HG02973 (cell line): Measurements from ENCODE around the gene SH3BP2.
"Not testable (repeated sequence)": the region's sequence is repeated elsewhere in the genome, so short reads cannot be mapped to it uniquely, and the experiment has no call there.

ENCODE experiments used
- ATAC-seq: cut with Tn5 transposase; IDR thresholded peaks from one replicate; pipeline ENCODE4 v1.9.1; 2021; ENCODE audit warnings: moderate library complexity; ENCODE audit not compliant: unreplicated experiment

The SH3BP2 gene

DNA sequence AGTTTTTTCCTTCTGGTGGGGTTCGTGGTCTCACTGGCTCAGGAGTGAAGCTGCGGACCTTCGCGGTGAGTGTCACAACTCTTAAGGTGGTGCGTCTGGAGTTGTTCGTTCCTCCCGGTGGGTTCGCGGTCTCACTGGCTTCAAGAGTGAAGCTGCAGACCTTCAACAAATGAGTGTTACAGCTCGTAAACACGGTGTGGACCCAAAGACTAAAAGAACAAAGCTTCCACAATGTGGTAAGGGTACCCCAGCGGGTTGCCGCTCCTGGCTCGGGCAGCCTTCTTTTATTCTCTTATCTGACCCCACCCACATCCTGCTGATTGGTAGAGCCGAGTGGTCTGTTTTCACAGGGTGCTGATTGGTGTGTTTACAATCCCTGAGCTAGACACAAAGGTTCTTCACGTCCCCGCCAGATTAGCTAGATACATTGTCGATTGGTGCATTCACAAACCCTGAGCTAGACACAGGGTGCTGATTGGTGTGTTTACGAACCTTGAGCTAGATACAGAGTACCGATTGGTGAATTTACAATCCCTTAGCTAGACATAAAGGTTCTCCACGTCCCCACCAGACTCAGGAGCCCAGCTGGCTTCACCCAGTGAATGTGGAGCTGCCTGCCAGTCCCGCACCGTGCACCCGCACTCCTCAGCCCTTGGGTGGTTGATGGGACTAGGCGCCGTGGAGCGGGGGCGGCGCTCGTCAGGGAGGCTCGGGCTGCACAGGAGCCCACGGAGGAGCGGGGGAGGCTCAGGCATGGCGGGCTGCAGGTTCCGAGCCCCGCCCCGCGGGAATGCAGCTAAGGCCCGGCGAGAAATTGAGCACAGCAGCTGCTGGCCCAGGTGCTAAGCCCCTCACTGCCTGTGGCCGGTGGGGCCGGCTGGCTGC lies 30.2 kb upstream of the SH3BP2 start:
- ATAC-seq, result not testable (repeated sequence)

DNA sequence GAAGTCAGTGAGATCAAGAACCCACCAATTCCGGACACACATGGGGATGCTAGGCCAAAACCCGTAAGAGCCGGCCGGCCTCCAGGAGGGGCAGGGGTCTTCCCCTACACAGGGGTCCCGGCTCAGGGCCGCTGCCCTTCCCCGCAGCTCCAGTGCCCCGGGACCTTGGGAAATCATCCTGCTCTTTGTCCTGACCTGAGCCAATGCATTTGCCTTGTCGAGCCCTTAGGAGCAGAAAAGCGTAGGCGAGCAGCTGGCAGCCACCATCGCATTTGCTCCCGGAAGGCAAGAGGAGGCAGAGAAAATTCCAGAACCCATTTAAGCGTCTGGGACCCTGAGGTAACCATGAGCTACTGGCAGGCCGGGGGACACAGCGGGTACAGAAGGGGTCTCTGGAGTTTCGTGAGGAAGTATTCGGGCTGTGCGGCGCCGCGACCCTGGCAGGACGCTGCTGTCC lies 29.3 kb upstream of the SH3BP2 start:
- ATAC-seq, result no peak

DNA sequence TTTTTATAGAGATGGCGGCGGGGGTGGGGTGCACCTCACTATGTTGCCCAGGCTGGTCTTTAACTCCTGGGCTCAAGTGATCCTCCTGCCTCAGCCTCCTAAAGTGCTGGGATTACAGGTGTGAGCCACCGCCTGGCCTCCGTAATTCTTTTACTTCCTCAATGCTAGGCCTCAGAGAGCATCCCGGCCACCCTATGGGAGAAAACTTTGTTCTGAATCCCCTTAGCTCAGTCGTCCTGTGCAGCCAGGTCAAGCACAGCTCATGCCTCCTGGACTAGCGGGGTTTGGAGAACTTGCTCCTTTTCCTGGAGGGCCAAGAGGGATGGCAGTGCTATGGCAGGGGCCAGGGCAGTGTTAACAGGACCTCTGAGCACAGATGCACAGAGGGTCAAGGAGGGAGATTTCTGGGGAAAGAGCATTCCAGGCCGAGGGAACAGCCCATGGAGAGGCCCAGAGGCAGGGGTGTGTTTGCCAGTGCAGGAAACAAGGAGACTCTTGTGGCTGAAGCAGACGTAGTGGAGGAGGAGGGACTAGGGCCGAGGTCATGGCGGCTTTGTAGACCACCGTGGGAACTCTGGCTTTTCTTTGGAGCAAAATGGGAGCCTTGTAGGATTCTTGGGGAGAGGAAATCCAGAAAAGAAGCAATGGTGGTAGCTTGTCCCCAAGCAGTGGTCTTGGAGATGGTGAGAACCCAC lies 26.9 kb upstream of the SH3BP2 start:
- ATAC-seq, result no peak

DNA sequence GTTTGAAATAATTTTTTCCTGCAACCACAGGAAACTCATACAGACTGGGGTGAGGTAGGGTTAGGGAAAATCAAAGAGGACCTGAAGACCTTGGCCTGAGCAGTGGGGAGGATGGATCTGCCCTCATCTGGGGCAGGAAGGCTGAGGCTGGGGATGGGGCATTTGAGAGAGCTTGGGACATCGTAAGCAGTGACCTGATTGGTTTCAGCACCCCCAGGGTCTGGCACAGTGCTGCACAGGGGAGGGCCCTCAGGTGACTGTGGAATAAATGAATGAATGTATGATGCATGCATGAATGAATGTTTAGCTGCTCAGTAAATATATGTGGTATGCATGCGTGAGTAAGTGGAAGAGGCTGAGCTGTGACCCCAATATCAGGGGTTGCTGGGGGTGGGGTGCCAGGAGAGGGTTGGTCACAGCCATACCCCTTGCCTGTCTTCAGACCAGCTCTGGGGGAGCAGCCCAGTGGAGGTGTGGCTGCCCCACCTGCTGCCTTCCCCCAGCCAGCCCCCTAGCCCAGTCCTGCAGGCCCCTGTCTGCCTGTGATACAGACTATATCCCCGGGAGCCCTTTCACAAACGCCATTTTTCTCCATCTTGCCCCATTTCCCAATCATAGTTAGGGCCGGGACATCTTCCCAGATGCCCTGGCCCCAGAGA lies 25.7 kb upstream of the SH3BP2 start:
- ATAC-seq, result no peak

DNA sequence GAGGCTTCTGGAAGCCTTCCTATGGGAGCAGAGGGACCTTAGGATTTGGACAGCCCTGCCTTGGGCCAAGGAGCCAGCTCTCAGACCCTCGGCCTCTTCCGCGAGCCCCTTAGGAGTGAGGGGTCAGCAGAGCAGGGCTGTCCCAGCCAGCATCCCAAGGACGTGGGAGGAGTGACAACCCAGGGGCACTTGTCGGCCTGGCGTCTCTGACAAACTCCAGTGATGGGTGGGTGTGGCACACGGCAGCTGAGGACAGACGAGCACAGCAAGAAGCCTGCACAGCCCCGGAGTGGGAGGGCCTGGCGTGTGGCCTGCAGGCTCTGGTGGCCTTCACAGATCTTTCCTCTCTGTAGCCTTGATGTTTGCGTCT lies 25.2 kb upstream of the SH3BP2 start:
- ATAC-seq, result no peak

DNA sequence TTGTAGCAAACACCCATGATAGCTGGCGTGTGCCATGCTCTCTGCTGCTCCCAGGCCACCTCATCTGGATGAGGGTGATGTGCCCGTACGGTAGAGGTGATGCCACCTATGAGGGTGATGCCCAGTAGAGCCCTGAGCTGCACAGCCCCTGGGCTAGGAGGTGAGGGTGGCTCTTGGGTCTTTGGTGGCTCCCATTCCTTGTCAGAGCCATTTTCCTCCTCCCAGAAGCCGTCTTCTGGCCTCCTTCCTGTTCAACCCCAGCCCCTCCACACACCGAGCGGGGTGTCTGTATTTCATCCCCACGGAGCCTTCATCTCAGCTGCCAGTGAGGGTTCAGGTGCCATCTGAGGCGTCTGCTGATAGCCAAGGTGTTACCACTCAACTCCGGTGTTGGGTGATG lies 24.8 kb upstream of the SH3BP2 start:
- ATAC-seq, result no peak

DNA sequence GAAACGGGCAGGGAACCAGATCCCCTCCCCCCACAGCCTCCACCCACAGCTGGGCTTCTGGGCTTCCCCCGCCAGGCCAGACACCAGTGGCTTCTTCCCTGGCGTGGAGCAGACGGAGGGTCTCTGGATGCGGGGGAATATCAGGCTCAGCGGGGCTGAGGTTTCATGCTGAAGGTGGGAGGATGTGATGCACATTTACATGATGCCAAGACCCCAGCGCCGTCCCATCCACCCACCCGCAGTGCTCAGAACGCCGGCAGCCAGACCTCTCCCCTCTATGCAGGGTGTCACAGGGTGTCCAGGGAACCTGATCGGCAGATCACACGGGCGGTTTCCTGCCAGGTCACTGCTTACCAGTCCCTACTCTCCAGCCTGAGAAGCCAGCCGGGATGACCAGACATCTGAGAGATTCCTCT lies 24.0 kb upstream of the SH3BP2 start:
- no peak for ATAC-seq

DNA sequence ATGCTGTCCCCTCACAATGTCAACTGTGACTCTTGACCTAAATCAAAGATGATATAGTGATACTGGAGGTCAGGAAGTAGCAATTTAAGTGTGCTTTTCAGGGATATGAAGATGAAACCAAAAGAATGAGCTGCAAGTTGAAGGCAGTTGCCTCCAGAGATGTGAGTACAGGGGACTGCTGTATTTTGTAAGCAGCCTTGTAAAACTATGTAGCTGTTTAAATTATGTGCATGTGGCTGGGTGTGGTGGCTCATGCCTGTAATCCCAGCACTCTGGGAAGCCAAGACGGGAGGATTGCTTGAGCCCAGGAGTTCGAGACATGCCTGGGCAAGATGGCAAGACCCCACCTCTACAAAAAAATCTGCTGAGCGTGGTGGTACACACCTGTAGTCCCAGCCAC lies 21.6 kb upstream of the SH3BP2 start:
- ATAC-seq, result no peak

DNA sequence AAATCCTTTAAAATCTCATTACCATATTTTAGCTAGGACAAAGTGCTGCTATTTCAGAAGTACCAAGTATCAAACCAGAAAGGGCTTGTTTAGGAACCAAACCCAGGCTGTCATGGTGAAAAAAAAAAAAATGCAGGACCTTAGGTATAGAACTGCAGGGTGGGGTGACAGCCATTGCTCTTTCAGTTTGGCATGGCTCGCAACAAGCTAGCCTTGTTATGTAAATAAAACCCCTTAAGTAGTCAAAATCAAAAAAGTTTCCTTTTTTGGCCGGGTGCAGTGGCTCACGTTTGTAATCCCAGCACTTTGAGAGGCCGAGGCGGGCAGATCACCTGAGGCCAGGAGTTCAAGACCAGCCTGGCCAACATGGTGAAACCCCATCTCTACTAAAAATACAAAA lies 12.2 kb upstream of the SH3BP2 start:
- not testable (repeated sequence) for ATAC-seq

DNA sequence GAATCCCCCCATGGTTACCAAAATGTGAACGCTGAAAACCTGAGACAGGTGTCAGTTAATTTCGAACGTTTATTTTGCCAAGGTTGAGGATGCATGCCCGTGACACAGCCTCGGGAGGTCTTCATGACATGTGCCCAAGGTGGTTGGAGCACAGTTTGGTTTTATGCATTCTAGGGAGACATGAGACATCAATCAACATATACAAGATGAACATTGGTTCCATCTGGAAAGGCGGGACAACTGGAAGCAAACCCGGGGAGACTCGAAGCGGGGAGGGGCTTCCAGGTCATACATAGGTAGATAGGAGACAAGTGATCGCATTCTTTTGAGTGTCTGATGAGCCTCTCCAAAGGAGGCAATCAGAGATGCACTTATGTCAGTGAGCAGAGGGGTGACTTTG lies 11.0 kb upstream of the SH3BP2 start:
- no peak for ATAC-seq

DNA sequence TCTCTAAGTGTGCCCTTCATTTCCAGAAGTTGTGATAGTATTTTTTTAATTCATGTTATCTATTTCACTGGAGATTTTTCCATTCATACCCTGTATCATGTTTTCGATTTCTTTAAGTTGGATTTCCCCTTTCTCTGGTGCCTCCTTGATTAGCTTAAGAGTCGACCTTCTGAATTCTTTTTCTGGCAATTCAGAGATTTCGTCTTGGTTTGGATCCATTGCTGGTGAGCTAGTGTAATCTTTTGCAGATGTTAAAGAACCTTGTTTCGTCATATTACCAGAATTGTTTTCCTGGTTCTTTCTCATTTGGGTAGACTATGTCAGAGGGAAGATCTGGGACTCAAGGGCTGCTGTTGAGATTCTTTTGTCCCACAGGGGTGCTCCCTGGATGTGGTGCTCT lies 9.1 kb upstream of the SH3BP2 start:
- no peak for ATAC-seq

DNA sequence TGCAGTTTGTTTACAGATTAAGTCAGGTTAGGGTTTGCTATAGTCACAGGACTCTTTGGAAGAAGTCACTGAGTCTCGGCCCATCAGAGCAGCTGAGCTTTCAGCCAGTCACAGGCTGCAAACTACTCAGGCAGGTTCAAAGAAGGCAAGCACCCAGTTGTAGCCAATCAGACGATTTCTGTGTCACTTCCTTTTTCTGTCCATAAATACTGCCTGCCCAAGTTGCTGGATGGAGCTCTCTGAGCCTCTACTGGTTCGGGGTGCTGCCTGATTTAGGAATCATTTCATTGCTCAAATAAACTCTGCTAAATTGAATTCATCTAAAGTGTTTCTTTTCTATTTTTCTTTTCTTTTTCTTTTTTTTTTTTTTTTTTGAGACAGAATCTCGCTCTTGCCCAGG lies 7.3 kb upstream of the SH3BP2 start:
- ATAC-seq, result no peak

DNA sequence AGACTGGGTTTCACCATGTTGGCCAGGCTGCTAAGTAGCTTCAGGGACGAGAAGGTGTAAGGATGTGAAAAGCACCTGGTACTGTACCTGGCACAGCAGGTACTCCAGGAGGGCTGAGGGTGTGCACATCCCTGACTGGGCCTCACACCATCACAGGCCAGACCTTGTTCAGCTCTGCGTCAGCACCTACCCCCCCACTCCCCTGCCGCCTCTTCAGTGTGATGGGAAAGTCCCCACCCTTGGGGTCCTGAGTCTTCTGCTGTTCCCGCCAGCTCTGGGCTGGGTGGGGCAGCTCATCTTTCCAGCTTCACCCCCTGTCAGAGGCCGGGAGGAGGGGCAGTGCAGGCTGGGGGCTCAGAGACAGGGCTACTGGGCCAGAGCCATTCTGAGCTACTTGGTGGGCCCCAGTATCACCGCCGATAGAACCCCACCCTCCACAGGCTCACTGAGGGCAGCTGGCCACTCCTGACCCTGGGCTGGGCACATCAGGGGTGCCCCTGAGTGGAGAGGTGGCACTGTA lies 6.7 kb upstream of the SH3BP2 start:
- no peak for ATAC-seq

DNA sequence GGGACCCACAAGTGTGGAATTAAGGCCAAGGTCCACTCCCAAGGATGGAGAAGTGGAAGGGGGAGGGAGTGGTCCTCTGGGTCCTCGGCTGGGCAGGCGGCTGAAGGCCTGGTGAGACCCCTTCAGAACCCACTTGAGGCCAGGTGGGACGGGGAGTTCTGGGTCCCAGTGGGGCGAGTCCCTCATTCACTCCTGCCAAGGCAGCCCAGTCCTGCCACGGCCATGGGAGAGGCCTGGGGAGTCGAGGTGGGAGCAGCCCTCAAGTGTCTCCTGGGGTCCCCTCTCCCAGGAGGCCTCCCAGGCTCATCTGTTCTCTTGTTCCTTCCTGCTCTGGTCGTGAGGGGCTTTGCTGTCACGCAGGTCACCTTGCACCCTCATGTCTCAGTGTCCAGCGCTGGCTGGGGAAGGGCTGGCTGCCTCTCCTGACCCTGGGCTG lies 6.1 kb upstream of the SH3BP2 start:
- peak; percentile 5 for ATAC-seq

DNA sequence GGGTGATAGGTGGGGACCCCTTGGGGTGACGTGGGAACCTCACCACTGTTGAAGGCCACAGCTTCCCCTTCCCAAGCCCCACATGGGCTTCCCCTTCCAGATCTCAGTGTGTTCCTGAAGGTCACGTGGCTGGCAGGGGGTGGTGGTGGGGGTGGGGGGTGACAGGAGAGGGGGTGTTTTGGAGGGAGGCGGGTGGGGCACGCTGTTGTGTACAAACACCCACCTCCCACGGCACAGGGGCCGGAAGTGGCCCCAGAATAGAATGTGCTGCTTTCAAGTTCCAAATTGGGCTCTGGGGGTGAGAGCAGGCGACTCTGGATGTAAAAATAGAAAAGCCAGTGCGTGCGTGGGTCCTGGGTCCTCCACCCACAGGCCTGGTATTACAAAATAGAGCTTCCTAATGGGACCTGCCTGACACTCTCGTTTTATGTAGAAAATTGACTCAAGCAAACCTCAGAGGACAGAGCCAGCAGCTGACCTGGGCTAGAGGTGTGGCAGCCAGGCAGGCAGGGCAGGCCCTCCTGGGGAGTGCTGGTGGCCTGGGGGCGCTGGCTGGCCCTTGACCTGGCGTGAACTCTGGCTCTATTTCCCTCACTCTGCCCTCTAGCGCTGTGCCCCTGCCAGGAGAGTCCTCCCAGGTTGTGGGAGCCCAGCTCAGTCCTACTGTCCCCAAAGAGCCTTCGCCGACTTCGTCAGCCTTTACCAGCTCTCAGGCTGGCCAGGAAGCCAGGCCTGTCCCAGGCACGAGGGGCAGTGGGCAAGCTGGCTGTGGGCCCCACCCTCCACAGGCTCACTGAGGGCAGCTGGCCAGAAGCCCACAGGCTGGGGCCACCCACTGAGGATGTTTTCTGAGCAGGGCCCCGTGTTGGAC lies 5.4 kb upstream of the SH3BP2 start:
- peak; percentile 60 for ATAC-seq

DNA sequence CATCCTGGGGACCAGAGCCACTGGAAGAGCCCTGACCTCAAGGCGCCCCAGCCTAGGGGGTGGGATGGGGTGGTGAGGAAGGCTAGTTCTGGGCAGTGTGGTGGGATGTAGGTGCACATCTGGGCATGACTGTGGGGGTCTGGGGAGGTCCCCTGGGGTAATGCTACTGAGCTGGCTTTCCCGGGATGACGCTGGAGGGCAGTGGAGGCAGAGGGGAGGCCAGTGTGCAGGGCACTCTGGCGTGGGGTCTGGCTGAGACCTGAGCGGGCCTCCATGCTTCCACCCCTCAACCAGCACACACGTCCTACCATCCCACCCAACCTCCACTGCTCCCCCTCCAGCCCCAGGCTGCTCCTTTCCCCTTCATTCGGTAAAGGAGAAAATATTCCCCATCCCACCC lies 4.8 kb upstream of the SH3BP2 start:
- no peak for ATAC-seq

DNA sequence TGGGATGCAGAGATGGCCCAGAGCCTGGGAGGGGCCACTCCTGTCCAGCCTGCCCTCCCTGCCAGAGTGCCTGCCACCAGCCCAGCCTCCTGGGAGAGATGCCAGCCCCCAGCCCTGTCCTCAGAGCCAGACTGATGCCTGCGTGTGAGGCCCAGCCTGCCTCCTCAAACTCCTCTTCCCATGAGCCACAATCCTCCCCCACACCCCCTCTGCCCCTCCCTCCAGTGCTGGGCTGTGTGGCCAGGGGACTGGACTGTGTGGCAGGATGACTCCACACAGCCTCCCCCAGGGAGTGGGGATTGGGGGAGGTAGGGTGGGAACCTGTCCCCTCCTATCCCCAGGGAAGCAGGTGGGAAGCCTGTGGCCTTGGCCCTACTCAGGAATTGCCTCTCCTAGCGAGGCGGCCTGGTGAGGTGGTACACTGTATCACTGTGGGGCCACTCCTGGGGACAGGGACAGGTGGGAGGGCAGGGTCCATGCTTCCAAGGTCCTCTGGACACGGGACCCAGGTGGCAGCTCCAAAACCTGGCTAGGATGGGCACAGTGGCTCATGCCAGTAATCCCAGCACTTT lies 4.3 kb upstream of the SH3BP2 start:
- no peak for ATAC-seq

DNA sequence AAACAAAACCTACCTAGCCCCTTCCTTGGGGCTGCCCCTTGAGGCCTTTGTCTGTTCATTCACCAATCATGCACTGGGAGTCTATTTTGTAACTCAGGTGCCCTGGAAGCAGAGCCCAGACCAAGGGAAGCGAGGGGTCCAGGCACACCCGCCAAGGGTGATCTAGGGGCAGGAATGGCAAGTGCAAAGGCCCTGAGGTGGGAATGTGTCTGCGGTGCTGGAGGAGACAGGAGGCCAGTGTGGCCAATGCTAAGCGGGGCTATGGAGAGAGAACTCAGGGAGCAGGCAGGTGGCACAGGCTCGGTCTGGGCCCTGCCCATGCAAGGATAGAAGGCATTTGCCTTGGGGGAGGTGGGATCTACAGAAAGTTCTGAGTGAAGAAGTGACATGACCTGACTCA lies 3.5 kb upstream of the SH3BP2 start:
- ATAC-seq, result no peak

DNA sequence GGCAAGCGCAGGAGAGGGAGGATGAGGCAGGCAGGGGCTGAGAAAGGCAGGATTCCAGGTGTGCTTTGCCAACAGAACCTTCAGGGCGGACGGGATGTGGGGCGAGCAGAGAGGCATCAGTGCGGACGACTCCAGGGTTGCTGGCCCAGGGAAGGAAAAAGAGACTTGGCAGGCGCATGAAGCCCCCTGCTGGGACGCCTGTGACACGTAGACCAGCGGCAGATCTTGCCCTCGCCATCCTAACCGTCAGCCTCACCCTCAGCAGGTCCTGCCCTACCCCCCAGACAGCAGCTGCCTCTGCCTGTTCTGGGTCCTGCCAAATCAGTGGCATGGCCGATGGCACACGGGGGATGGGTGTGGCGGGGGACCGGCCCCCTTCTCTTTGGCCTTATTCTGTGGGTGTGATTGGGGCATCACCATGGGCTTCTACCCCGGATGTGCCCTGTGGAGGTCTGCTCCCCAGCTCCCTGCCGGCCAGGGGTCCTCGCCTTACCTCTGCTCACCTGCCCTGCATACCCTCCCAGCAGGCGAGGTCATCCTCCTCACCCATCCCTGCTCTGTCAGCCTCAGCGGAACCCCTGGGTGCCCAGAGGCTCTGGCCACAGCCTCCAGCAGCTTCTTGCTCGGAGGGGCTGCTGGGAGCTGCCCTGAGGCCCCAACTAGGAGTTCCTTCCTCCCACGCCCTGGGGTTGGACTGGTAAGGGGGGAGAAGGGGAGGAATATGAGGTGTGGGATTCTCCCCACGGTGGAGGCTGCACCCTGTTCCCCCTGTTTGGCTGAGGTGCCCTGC lies 2.9 kb upstream of the SH3BP2 start:
- ATAC-seq, result no peak
